HG03469 (cell line): ENCODE data around the gene ZNF606.
A peak's percentile ranks its signal among the peaks of the same experiment; 100 is the strongest.

Experiments used
- ATAC-seq: cut with Tn5 transposase; IDR thresholded peaks from one replicate; pipeline ENCODE4 v1.9.1; 2021; ENCODE audit warnings: mild to moderate bottlenecking, moderate library complexity, moderate number of reproducible peaks; ENCODE audit not compliant: unreplicated experiment

Gene ZNF606

DNA sequence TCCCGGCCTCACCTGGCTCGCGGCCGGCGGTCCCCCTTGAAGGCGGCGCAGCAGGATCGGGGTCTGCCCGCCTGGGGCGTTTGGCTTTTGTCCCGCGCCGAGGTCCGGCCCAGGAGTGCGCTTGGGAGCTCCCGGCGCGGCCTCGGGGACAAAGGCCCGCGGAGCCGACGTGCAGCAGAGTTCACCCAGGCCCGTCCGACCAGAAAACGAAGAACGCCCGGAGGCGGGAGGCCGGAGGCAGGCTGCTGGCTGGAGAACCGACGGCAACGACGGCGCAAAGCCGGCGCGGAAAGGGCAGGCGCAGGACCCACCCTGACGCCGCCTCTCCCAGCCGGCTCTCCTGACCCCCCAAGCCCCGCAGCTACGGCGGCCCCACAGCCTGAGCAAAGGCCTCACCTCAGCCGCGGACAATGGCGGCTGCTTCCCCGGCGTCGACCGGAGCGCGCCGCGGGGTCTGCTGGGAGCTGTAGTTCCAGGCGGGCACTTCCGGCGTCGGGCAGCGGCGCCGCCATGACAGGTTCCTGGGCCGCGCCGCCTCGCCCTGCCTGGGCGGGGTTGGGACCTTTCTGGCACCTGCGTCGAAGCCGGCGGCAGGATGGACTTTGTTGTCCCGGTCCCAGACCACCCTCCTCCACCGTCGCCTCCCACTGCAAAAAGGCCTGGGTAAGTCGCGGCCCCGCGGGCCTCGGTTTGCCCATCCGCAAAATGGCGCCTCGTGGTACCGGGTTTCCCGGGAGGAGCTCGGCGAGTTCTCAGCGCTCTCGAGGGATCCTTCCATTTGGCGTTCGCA is at the start of gene ZNF606:
TSS of gene ZNF606 (minus strand) at position 437 of the 790 bp plus-strand sequence. CDS start 1,501 bp downstream, outside the sequence.
- peak; percentile 87 for ATAC-seq

DNA sequence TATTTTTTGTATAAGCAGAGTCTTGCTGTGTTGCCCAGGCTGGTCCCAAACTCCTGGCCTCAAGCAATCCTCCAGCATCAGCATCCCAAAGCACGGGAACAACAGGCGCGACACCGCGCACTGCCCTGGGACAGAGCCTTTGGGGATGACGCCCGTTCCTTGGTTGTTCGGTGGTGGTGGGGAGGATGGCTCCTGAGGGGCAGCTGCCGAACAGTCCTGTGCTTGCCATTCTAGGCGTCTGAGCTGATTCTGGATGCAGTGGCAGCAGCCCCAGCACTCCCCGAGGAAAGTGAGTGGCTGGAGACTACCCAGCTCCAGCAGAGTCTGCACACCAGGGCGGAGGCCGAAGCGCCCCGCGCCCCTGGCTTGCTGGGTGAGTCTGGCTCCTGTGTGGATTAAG is 49.6 kb upstream of the ZNF606 start:
- no peak for ATAC-seq

DNA sequence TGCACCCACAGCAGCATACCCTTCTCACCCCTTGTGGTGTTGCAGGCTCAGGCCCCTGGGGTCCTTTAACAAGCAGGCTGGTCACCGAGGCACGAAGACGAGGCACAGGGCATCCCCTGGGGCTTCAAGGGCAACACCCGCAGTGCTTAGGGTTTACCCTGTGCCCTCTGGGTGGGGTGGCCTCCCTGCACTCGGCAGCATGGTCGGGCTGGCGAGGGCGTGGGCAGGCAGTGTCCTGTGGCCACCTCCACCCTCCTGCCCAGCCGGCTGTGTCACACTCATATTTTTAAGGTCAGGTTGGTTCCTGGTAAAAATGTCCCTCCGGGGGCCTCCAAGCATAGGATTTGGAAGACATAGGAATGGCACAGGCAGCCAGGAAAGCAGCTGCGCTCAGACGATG is 45.1 kb upstream of the ZNF606 start:
- ATAC-seq: no peak

DNA sequence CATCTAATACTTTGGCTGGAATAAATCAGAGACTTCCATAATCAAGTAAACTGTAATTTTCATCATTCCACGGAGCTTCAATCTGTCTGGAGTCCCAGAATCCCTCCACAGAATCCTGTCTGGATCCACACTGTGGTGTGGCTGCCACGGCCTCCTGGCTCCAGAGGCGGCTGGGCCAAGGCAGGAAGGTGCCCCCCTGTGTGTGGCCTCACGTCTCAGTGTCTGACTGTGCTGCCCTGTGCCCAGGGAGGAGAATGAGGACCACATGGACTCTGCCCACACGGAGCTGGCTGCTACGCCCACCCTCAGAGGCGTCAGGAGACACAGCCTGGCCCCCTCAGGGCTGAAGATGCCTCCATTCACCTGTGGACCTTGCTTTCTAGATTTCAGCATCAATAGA is 44.2 kb upstream of the ZNF606 start:
- ATAC-seq: no peak

DNA sequence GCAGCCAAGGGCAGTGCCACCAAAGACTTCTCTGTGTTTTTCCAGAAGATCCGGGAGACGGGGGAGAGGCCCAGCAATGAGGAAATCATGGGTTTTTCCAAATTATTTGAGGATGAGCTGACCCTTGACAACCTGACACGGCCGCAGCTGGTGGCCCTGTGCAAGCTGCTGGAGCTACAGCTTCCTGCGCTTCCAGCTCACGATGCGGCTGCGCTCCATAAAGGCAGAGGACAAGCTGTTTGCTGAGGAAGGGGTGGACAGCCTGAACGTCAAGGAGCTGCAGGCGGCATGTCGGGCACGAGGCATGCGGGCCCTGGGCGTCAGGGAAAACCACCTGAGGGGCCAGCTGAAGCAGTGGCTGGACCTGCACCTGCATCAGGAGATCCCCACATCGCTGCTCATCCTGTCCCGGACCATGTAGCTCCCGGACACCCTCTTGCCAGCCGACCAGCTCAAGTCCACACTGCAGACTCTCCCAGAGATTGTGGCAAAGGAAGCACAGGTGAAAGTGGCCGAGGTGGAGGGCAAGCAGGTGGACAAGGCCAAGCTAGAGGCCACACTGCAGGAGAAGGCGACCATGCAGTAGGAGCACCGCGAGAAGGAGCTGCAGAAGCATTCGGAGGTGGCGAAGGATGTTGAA is 42.9 kb upstream of the ZNF606 start:
- no peak for ATAC-seq

DNA sequence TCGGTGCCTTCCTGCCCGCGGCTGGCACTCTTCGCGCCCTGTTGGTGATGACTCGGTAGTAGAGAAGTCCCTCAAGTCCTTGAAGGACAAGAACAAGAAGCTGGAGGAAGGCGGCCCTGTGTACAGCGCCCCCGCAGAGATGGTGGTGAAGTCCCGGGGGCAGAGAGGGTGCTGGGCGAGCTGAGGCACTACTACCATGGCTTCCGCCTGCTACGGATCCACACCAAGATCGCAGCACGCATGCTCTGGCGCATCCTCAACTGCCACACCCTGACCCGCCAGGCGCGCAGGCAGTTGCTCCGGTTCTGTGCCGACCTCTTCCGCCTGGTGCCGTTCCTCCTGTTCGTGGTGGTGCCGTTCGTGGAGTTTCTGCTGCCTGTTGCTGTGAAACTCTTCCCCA is 42.3 kb upstream of the ZNF606 start:
- ATAC-seq: no peak

DNA sequence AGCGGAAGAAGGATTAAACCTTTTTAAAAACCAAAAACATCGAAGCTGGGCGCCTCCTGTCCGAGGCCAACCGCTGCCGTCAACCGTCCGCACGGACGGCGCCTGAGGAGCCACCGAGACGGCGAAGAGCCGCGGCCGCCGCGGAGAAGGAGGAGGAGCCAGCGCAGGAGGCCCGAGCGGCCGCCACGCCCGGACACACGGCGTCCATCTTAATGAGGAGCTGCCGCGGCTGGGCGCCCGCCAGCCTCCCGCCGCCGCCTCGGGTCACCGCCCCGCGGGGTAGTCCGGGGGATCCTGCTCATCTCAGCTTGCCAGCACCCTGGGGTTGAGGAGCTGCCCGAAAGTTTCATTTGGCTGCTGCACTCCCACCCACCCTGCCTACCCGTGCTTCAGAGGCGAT is 41.8 kb upstream of the ZNF606 start:
- no peak for ATAC-seq

DNA sequence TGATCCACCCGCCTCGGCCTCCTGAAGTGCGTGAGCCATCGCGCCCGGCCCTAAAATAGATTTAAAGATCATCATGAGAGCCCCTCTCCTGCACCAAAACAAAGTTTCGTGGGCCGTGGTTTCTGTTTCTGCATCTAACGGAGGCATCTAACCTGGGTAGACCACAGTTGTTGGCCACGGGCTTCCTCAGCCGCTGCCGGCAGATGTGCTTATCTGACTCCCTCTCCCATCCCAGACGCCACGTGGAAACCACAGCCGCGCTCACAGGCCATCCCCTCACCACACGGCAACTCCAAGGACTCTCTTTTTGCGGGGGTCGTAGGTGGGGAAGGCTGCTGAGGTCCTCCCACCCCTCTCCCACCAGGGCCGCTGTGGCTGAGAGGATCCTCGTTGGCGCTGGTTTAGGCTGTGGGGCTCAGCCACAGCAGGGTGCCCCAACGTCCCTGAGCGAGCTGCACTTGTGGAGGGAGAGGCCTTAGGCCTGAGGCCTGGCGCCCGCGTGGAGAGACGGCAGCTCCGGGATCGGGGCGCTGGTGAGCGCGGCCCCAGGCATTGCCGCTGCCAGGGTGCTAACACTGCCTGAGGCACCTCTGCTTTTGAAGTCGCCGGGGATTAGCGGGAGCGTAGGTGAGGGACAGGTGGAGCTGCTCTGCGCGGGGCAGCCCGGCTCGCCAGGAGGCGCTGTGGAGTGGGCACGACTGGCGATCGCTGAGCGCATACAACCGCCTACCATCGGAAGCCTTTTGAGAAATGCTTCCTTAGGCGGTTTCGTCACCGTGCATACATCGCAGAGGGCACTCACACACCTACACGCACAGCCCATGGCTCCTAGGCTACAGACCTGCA is 40.1 kb upstream of the ZNF606 start:
- ATAC-seq: no peak

DNA sequence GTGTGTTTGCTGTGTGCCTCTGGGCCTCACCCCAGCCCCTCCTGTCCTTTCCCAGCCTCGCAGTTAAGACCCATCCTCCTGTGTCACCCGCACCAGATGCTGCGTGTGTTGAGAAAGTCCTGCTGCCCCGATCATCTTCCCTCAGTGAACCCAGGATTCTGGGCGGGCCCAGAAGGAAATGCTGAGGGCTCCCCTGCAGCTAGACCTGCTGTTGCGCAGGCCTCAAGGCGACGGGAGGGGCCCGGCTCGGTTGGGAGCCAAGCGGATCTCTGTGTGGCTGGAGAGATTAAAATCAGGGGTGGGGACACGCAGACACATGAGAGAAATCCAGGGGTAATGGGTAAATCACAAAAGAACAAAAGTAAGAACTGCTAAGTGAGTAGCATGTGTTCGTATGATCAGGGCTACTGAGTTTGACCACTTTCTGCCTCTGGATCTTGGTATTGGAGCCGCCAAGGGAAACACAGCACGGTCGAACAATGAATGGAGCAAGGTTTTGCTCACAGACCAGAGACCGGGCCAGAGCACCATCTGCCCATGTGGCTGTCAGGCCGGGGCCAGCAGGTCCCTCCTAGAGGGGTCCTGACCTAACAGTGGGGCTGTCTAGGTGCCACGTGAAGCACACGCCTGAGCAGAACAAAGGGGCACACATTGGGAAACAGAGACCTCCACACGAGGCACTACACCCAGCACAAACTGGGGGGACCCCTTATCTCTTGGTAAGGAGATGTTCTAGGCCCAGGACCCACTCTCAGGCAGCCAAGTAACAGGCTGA is 38.3 kb upstream of the ZNF606 start:
- ATAC-seq: no peak

DNA sequence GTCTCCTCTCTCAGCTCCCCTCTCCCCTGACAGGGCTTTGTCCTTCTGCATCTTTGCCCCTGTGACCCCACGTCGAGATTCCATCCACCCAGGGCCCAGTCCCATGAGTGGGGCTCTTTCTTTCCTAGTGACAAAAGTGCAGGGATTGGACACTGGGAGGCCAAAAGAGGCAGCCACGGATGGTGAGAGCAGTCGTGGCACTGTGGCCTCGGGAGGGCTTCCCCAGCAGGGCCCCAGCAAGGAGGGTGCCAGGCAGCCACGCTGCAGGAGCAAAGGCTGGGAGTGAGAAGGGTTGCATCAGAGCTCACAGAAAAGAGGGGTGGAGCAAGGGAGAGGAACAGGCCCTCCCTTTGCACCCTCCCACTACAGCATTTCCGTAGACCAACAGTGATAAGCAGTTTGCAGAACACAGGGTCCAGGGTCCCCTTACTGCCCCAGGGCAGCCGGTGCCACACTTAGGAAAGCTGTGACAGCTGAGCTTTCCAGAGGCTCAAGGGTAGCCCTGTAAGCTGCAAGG is 36.1 kb upstream of the ZNF606 start:
- no peak for ATAC-seq

DNA sequence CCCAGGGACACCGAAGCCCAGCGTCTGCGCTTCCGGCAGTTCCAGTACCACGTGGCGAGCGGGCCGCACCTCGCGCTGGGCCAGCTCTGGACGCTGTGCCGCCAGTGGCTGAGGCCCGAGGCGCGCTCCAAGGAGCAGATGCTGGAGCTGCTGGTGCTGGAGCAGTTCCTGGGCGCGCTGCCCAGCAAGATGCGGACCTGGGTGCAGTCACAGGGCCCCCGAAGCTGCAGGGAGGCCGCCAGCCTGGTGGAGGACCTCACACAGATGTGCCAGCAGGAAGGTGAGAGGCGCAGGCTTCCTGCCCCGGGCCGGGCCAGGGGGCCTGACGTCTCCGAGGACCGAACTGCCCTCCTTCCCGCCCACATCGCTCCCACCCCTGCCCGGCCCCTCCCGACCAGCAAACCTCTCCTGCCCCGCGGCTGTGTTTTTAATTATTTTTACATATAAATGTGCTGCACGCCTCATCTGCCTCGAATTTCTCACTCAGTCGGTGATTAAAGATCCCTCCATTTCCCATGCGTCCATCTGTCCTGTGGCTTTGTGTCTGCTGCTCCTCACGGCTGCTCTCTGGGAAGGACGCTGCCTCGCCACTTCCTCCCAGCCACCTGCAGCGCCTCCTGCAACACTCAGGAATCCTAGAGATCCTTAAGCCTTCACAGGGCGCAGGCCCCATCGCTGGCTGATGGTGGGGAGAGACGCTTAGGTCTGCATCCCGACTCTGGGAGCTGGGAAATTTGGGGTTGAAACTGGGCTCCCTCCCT is 35.5 kb upstream of the ZNF606 start:
- no peak for ATAC-seq

DNA sequence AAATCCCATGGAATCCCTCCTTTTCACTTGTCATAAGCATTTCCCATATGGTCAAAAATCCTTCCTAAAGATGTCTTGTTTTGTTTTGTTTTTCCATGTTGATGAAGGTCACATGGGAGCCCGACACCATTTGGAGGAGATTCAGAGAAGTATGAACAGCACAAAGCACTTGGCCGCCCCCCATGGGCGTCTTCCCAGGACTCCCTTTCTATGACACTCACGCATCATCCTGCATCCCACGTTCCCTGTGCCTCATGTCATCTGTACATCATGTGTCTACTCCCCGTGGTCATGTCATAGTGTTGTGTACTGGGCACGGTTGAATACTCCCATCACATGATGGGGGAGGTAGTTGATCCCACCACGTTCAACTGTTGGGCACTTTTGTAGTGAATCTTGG is 33.2 kb upstream of the ZNF606 start:
- no peak for ATAC-seq

DNA sequence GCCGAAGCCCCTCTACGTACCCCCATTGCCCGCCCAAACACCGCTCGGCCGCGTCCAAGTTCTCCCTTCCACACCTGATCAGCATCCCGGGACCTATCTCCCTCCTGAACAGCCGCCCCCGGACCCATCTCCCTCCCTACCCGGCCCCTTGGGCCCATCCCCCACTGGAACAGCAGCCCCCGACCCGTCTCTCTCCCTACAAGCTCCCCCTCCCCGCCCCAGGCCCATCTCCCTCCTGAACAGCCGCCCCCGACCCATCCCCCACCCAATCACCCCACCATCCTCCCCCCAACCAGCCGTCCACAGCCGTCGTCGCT is 31.8 kb upstream of the ZNF606 start:
- ATAC-seq: no peak

DNA sequence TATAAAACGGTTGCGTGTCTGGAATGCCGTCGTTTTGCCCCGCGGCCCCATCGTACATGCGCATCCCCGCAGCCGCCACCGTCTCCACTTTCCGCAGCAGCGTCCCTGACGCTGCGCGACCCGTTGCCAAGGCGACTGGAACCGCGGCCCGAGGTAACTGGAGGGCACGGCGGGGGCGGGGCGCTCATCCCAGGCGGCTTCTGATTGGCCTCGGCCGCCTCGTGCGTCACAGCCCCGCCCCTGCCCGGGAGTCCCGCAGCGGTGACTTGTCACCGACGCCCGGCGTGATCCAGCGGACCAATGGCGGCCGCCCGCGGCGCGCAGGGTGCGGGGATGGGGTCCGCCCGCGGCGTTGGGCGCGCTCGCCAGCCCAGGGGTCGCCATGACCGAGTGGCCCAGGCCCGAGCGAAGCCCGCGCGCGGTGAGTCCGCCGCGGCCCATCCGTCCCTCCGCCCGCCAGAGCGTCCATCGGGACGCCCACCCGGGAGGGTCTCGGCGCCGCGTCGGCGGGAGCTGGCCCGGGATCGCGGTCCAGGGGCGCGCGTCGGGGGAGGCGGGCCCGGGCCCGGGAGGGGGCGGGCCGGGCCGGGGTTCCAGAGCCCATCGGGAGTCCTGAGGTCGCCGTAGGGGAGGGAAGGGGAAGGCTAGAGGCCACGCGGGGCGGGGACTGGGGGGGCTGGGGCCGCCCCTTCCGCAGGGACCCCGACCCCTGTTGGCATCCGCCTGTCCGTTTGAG is 31.3 kb upstream of the ZNF606 start, which contains the start of gene ZSCAN1:
TSS of gene ZSCAN1 (plus strand) at position 285 of the 736 bp plus-strand sequence. CDS start 3,812 bp downstream, outside the sequence.
- no peak for ATAC-seq

DNA sequence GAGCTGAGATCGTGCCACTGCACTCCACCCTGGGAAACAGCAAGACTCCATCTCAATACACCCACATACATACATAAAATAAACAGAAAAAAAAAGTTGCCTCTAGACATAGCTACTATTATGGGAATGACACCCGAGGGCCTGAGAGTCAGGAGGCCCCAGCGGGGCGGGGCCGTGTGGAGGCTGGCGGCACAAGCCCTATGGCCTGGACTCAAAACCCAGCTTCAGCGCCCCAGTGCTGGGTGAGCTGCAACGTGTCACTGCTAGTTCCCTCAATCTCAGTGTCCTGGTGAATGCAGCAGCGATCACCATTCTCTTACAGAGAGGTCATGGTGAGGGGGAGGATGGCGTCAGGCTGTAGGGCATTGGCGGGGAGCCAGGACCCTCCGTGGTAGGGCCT is 22.0 kb upstream of the ZNF606 start:
- ATAC-seq: no peak

DNA sequence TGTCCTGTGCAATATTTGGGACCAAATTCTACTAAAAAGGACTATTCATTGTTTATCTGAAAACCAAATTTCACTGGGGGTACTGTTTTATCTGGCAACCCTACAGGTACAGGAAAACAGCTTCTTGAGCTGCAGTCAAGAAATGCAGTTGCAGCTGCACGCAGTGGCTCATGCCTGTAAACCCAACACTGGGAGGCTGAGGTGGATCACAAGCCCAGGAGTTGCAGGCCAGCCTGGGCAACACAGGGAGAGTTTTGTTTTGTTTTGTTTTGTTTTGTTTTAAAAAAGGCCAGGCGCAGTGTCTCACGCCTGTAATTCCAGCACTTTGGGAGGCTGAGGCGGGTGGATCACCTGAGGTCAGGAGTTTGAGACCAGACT is 19.7 kb upstream of the ZNF606 start:
- no peak for ATAC-seq

DNA sequence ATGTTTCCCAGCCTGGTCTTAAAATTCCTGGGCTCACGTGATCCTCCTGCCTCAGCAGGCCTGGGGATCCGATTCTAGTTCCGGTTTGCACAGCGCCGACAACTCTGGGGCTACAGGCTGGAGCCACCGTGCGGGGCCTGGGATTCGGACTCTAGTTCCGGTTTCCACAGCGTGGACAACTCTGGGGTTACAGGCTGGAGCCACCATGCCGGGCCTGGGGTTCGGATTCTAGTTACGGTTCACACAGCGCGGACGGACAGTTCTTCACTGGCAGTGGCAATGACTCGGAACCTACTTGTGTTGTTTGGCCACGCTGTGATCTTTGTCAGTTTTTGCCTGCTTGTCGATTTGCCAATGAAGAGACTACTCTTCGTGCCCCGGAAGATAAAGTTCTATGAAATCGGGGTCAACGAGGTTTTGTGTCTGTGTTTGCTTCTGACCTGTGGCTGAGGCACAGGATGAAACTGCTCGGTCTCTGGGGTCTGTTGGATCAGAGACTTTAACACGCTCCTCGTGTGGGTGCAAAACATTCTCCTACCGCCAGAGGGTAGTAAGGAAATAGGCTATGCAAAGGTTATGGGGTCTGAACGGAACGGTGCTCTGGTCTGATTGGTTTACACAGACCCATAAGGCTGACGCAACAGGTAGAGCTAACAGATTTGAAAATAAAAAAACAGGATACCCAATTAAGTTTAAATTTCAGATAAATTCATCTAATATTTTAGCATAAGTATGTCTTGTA is 19.1 kb upstream of the ZNF606 start:
- no peak for ATAC-seq

DNA sequence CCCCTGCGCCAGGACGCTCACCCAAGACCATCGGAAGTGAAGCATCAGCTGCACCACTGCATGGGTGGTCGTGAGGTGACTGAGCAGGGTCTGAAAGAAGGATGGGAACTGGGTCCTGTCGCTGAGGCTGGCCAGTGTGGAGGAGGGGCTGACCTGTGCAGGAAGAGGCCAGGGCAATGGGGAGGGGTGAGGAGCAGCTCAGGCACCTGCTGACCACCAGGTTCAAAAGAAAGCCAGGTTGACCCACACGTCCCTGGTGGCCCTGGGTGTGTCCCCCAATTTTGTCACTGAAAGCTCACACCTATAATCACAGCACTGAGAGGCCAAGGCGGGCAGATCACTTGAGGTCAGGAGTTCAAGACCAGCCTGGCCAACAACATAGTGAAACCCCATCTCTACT is 17.5 kb upstream of the ZNF606 start:
- no peak for ATAC-seq

DNA sequence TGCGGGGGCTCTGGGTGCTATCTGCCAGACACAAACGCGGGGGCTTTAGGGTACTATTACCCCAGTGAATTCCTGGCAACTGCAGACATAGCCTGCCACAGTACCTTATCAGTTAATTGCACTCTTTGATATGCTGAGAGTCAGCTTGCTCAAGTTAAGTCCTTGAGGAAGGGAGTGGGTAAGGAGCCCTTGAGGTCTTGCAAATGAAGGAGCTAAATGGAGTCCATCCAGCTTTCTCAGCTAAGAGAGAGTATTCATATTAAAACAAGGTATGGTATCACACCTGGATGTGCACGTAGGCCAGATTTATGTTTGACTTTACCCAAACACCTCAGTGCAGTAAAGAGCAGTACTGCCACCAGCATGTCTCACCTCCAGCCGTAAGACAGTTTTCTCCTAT is 11.5 kb upstream of the ZNF606 start:
- no peak for ATAC-seq
